ENCODE results near the gene KDM3A. TPM values are rescaled to one million over a fixed set of nuclear protein-coding genes. Genes with fewer than 3 reads are reported as not detected.
A peak's percentile ranks its signal among the peaks of the same experiment; 100 is the strongest.

The KDM3A gene
- total RNA-seq, 2 experiments from 2014 or later = 107 to 114 TPM

DNA sequence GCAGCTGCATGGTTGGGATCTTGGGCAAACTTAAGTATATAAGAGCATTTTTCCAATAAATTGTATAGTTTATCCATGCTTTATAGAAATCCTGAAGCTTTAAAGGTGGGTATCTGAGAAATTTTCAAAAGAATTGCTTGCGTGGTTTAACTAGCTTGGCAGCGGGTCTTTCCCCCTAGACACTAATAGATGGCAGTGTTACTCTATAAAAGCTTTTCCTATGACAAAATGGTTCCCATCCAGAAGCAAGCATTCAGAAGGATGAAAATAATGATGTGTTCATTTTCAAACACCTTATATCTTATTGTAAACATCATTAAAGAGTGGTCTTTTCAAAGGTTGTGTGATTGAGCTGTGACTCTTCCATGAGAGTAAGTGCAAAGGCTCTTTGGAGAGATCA is 45.9 kb downstream of the KDM3A start:
- POLR2A ChIA-PET = interaction anchor here (0.6 to 1.3 kb wide), 2 partner anchors 278 to 382 kb away, joined by 3 read pairs; no protein-coding TSS in a partner anchor
- no peaks in the 10 kb centered on the region for H3K9me3 Mint-ChIP-seq
- H3K27ac Mint-ChIP-seq = no peak overlapping the region
- H3K4me1 Mint-ChIP-seq (ENCODE audit: low read depth) = peaks cover 38% of the 10 kb centered on the region
- DNase-seq (no peak), ATAC-seq (no peak)
- intact Hi-C loops (cut with micrococcal nuclease) = no loop called here
- H3K4me3 Mint-ChIP-seq = no peak overlapping the region
- TF ChIP-seq, protein P1, sequence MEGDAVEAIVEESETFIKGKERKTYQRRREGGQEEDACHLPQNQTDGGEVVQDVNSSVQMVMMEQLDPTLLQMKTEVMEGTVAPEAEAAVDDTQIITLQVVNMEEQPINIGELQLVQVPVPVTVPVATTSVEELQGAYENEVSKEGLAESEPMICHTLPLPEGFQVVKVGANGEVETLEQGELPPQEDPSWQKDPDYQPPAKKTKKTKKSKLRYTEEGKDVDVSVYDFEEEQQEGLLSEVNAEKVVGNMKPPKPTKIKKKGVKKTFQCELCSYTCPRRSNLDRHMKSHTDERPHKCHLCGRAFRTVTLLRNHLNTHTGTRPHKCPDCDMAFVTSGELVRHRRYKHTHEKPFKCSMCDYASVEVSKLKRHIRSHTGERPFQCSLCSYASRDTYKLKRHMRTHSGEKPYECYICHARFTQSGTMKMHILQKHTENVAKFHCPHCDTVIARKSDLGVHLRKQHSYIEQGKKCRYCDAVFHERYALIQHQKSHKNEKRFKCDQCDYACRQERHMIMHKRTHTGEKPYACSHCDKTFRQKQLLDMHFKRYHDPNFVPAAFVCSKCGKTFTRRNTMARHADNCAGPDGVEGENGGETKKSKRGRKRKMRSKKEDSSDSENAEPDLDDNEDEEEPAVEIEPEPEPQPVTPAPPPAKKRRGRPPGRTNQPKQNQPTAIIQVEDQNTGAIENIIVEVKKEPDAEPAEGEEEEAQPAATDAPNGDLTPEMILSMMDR (IDR thresholded peaks at IDR 0.05) = no peak
- CTCF ChIA-PET = no interaction called here
- H3K36me3 Mint-ChIP-seq (ENCODE audit: low read depth) = peaks cover 95% of the 10 kb centered on the region
- no peaks in the 10 kb centered on the region for H3K27me3 Mint-ChIP-seq

- DNase-seq (no peak), ATAC-seq (no peak)
- Mint-ChIP-seq H3K9me3 (no peaks in the 10 kb centered on the region), H3K4me3 (no peak overlapping the region), H3K27ac (peak overlapping the region; percentile 46), H3K4me1 (ENCODE audit: low read depth) (peaks cover 32% of the 10 kb centered on the region), H3K36me3 (ENCODE audit: low read depth) (peaks cover 88% of the 10 kb centered on the region), H3K27me3 (no peaks in the 10 kb centered on the region)
- POLR2A ChIA-PET = no interaction called here
- intact Hi-C loops (cut with micrococcal nuclease) = no loop called here
- CTCF ChIA-PET = interaction anchor here (1.2 kb wide), 1 partner anchor 267 kb away, joined by 3 read pairs; no protein-coding TSS in a partner anchor
- TF ChIP-seq, protein P1 (IDR thresholded peaks at IDR 0.05) = no peak
Observed at GRCh38 chr2:86488561-86489250, 47.5 kb downstream of the KDM3A start.

DNA sequence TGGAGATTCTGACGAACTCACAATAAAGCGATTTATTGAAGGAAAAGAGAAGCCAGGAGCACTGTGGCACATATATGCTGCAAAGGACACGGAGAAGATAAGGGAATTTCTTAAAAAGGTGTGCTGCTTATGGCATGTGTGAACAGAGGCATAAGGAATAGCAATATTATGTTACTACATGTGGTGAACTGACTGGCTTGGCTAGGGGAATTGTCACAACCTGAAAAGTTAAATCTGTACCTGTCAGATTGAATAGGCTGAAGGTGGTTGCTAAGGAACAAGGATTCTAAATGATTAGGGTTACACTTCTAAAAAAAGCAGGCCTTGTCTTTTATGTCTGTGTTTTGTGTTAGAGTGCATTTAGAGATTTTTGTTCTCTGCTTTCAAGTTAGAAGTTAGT is 48.4 kb downstream of the KDM3A start:
- H3K9me3 Mint-ChIP-seq = no peaks in the 10 kb centered on the region
- ChIA-PET POLR2A (no interaction called here), CTCF (no interaction called here)
- peak overlapping the region; percentile 46 for H3K27ac Mint-ChIP-seq
- no peak overlapping the region for H3K4me3 Mint-ChIP-seq
- H3K36me3 Mint-ChIP-seq (ENCODE audit: low read depth) = peaks cover 88% of the 10 kb centered on the region
- no peaks in the 10 kb centered on the region for H3K27me3 Mint-ChIP-seq
- no peak for ATAC-seq
- intact Hi-C loops (cut with micrococcal nuclease) = no loop called here
- peaks cover 28% of the 10 kb centered on the region for H3K4me1 Mint-ChIP-seq (ENCODE audit: low read depth)
- TF ChIP-seq, protein P1 (IDR thresholded peaks at IDR 0.05) = no peak
- DNase-seq = no peak

DNA sequence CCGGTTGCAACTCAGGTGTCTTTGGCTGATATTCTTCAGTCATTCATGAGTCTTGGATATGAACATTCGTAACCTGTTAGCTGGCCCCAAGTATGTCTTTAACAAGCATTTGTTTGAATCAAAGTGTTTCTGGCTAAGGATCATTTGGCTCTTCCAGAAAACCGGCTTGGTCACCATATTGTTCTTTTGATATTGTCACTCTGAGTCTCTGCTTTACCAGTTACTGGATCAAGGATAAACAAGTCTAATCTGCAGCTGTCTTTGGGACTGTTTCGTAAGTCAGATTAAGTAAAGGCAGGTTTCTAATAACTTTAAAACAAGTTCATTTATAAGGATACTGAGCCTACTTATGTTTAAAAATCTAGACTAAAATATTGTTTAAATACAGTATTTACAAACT is 49.1 kb downstream of the KDM3A start:
- Mint-ChIP-seq H3K27ac (peak overlapping the region; percentile 46), H3K27me3 (no peaks in the 10 kb centered on the region), H3K4me3 (no peak overlapping the region), H3K4me1 (ENCODE audit: low read depth) (peaks cover 24% of the 10 kb centered on the region), H3K9me3 (no peaks in the 10 kb centered on the region), H3K36me3 (ENCODE audit: low read depth) (peaks cover 89% of the 10 kb centered on the region)
- intact Hi-C loops (cut with micrococcal nuclease) = no loop called here
- TF ChIP-seq, protein P1 (IDR thresholded peaks at IDR 0.05) = no peak
- DNase-seq = no peak
- ChIA-PET CTCF (no interaction called here), POLR2A (interaction anchor here (1.2 to 1.3 kb wide), 2 partner anchors 8 to 12 kb away, joined by 3 to 4 read pairs; no protein-coding TSS in a partner anchor)
- no peak for ATAC-seq

DNA sequence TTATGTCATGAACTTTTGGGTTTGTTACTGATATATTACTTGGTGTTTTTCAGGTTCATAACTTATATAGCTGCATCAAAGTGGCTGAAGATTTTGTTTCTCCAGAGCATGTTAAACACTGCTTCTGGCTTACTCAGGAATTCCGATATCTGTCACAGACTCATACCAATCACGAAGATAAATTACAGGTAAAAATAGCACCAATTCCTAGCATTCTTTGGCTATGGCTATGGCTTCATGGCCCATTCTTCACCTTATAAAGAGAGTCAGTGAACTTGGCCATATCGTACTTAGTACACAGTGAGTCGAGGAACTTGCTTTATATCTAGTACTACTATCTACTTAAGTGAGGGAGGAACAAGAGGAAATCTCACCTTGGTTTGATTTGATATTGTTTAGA is 49.9 kb downstream of the KDM3A start:
- CTCF ChIA-PET = no interaction called here
- peaks cover 22% of the 10 kb centered on the region for H3K4me1 Mint-ChIP-seq (ENCODE audit: low read depth)
- H3K36me3 Mint-ChIP-seq (ENCODE audit: low read depth) = peaks cover 88% of the 10 kb centered on the region
- TF ChIP-seq, protein P1 (IDR thresholded peaks at IDR 0.05) = no peak
- H3K27ac Mint-ChIP-seq = no peak overlapping the region
- intact Hi-C loops (cut with micrococcal nuclease) = no loop called here
- peaks cover 2% of the 10 kb centered on the region for H3K9me3 Mint-ChIP-seq
- H3K4me3 Mint-ChIP-seq = no peak overlapping the region
- H3K27me3 Mint-ChIP-seq = no peaks in the 10 kb centered on the region
- POLR2A ChIA-PET = interaction anchor here (1.2 to 1.3 kb wide), 2 partner anchors 9 to 13 kb away, joined by 3 to 4 read pairs; no protein-coding TSS in a partner anchor
- ATAC-seq (no peak), DNase-seq (no peak)
